ENCODE data around the gene SDCCAG8.
A peak's percentile ranks its signal among the peaks of the same experiment; 100 is the strongest.

SDCCAG8 gene

GRCh38 chr1:243465738-243466137, 209.9 kb downstream of the SDCCAG8 start:
- no peak for DNase-seq

- DNase-seq, result no peak
Measured at GRCh38 chr1:243469497-243469896, 213.7 kb downstream of the SDCCAG8 start.

GRCh38 chr1:243470502-243470901, 214.7 kb downstream of the SDCCAG8 start:
- DNase-seq, result no peak

GRCh38 chr1:243471026-243471685, 215.3 kb downstream of the SDCCAG8 start:
- DNase-seq, result no peak

GRCh38 chr1:243471754-243472745, 216.2 kb downstream of the SDCCAG8 start:
- DNase-seq, result no peak

GRCh38 chr1:243473227-243474135, 217.6 kb downstream of the SDCCAG8 start:
- no peak for DNase-seq

- no peak for DNase-seq
Measured at GRCh38 chr1:243474136-243474881, 218.5 kb downstream of the SDCCAG8 start.

- no peak for DNase-seq
Measured at GRCh38 chr1:243474906-243475305, 219.1 kb downstream of the SDCCAG8 start.

- no peak for DNase-seq
Measured at GRCh38 chr1:243475966-243476365, 220.1 kb downstream of the SDCCAG8 start.

GRCh38 chr1:243477731-243478290, 222.0 kb downstream of the SDCCAG8 start:
- no peak for DNase-seq

- DNase-seq, result no peak
Measured at GRCh38 chr1:243481101-243481500, 225.3 kb downstream of the SDCCAG8 start.

GRCh38 chr1:243482141-243483022, 226.5 kb downstream of the SDCCAG8 start:
- DNase-seq, result no peak

GRCh38 chr1:243483071-243483771, 227.4 kb downstream of the SDCCAG8 start:
- DNase-seq, result no peak

GRCh38 chr1:243483952-243484351, 228.1 kb downstream of the SDCCAG8 start:
- no peak for DNase-seq

GRCh38 chr1:243487036-243487648, 231.3 kb downstream of the SDCCAG8 start:
- DNase-seq, result no peak

GRCh38 chr1:243487649-243488227, 231.9 kb downstream of the SDCCAG8 start:
- DNase-seq, result peak; percentile 40

GRCh38 chr1:243488459-243489157, 232.8 kb downstream of the SDCCAG8 start:
- DNase-seq, result no peak

- DNase-seq, result no peak
Measured at GRCh38 chr1:243489158-243489527, 233.3 kb downstream of the SDCCAG8 start.

All from NCI-H1092 (cell line).